ENCODE results near the gene MRPL43. TPM values are rescaled to one million over a fixed set of nuclear protein-coding genes. Genes with fewer than 3 reads are reported as not detected.

MRPL43 gene
- total RNA-seq, 1 donor from 2014 or later, result 84.8 TPM

Small RNA genes lying within 50 kb of the gene (microRNA-seq; reads per million reads assigned to microRNA genes)
- gene MIR608, result not detected

Other genes with a start within 250 kb of the MRPL43 start
- not detected for gene PAX2, start 241.9 kb downstream of the MRPL43 start, total RNA-seq
- gene SLF2, start 74.5 kb downstream of the MRPL43 start, total RNA-seq, result 38.6 TPM
- 15.3 TPM for gene SEMA4G, start 18.0 kb downstream of the MRPL43 start, total RNA-seq
- 5.9 TPM for gene TWNK, start within 50 bp of the MRPL43 start, total RNA-seq
- gene LZTS2, start 12.3 kb upstream of the MRPL43 start, total RNA-seq, result 78.6 TPM
- 3.8 TPM for gene PDZD7, start 43.6 kb upstream of the MRPL43 start, total RNA-seq
- 58.9 TPM for gene SFXN3, start 43.7 kb upstream of the MRPL43 start, total RNA-seq
- gene KAZALD1, start 74.5 kb upstream of the MRPL43 start, total RNA-seq, result 4.7 TPM
- not detected for gene TLX1, start 143.8 kb upstream of the MRPL43 start, total RNA-seq
- gene LBX1, start 242.0 kb upstream of the MRPL43 start, total RNA-seq, result not detected

Data from sciatic nerve (tissue), 1 donor.